Body of pancreas (tissue), 4 donors: ENCODE results near the gene TPD52L3. TPM values are rescaled to one million over a fixed set of nuclear protein-coding genes. Genes with fewer than 3 reads are reported as not detected.

Experiments used
- ATAC-seq: fragments of 150-250 bp; one replicate; pipeline ENCODE4 v1.9.1; 2016
- DNase-seq, 4 donors: peaks; one replicate each; pipeline ENCODE4 v3.0.0-alpha.2; 2019
- H3K27ac ChIP-seq, 4 donors: fragments of 200-600 bp; sonication (generic); 1 replicate in 3 of 4; 2 replicates in 1 of 4; pipeline versions ENCODE4 v1.5.1 to v1.6.1; 2016 to 2019; ENCODE audit warnings: mild to moderate bottlenecking in 1 of 4, mixed read lengths in 1 of 4, moderate library complexity in 1 of 4
- H3K27me3 ChIP-seq, 2 donors: fragments of 200-600 bp; sonication (generic); one replicate each; pipeline ENCODE4 v1.6.0; 2016; ENCODE audit warnings: mild to moderate bottlenecking in 1 of 2
- H3K36me3 ChIP-seq, 2 donors: fragments of 200-600 bp; sonication (generic); replicated peaks in 1 of 2; 2 replicates each; pipeline ENCODE4 v1.5.1; 2016; ENCODE audit warnings: low read depth in 2 of 2; ENCODE audit not compliant: insufficient read depth in 1 of 2
- H3K4me1 ChIP-seq: fragments of 200-600 bp; sonication (generic); one replicate; pipeline ENCODE4 v1.6.0; 2016
- H3K4me3 ChIP-seq, 2 donors: fragments of 200-600 bp; sonication (generic); 1 replicate in 1 of 2; 2 replicates in 1 of 2; pipeline ENCODE4 v1.5.1; 2016 to 2019
- H3K9me3 ChIP-seq, 3 donors: fragments of 200-600 bp; sonication (generic); 1 replicate in 2 of 3; 2 replicates in 1 of 3; pipeline ENCODE4 v1.5.1; 2016
- POLR2A ChIP-seq, 3 donors: fragments of 450-650 bp; IDR thresholded peaks; one replicate each; pipeline ENCODE4 v1.6.1; 2016; ENCODE audit warnings: antibody characterized with exemption in 3 of 3, mild to moderate bottlenecking in 2 of 3
- WGBS, 2 donors: methylation state at CpG; one replicate each; pipeline ENCODE4 v1.1.5; 2017; 5-methylcytosine and 5-hydroxymethylcytosine counted together
- intact Hi-C: fragments of 100-400 bp; cut with DNase I; formaldehyde crosslinking; loops from one replicate; pipeline ENCODE4 v1.15.1; 2023
- total RNA-seq, 2 donors: library from RNA; depleted of rRNA; stranded (reverse); fragments of >200 nt; gene quantifications; one replicate each; pipeline ENCODE4 v1.1.0, GENCODE V29; 2016
- TF ChIP-seq, protein P1 (sequence below), 7 experiments: fragments of 450-650 bp in 4 of 7; fragments of 200-600 bp in 3 of 7; sonication (generic) in 3 of 7; IDR thresholded peaks; one replicate each; pipeline ENCODE4 v1.5.1; 2016 to 2019; ENCODE audit warnings: antibody characterized with exemption in 7 of 7

Gene TPD52L3
- total RNA-seq, 2 donors from 2014 or later: not detected

DNA sequence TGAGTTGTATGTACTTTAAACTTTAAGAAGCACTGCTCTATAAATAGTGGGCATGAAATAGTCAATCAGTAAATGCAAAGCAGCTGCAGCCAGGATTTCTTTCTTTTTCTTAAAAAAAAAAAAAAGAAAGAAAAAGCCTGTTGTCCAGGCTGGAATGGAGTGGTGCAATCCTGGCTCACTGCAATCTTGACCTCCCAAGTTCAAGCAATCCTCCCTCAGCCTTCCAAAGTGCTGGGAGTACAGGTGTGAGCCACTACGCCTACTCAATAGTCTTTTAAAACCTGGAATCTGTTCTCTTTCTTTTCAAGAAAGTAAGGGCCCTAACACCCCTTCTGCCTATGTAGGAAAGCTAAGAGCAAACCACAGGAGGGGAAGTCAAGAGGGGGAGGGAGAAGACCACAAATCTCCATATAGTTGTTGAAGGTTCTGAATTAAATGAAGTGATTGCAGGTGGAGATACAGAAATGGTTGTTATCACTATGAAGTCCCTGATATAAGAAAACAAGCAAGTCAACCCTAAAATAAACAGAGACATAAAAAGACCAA is 20.6 kb upstream of the TPD52L3 start:
- H3K36me3 ChIP-seq: no peaks in the 10 kb centered on the region
- H3K27ac ChIP-seq: no peak overlapping the region
- no peaks in the 10 kb centered on the region for H3K9me3 ChIP-seq
- H3K4me3 ChIP-seq: no peak overlapping the region
- intact Hi-C loops: loop anchor here (10.0 kb wide), 1 partner anchor 423 kb away; no protein-coding TSS in a partner anchor
- DNase-seq (no peak), ATAC-seq (no peak)
- TF ChIP-seq, protein P1, sequence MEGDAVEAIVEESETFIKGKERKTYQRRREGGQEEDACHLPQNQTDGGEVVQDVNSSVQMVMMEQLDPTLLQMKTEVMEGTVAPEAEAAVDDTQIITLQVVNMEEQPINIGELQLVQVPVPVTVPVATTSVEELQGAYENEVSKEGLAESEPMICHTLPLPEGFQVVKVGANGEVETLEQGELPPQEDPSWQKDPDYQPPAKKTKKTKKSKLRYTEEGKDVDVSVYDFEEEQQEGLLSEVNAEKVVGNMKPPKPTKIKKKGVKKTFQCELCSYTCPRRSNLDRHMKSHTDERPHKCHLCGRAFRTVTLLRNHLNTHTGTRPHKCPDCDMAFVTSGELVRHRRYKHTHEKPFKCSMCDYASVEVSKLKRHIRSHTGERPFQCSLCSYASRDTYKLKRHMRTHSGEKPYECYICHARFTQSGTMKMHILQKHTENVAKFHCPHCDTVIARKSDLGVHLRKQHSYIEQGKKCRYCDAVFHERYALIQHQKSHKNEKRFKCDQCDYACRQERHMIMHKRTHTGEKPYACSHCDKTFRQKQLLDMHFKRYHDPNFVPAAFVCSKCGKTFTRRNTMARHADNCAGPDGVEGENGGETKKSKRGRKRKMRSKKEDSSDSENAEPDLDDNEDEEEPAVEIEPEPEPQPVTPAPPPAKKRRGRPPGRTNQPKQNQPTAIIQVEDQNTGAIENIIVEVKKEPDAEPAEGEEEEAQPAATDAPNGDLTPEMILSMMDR (IDR thresholded peaks at IDR 0.05): no peak
- no peak for TF ChIP-seq POLR2A (IDR thresholded peaks at IDR 0.05)
- H3K27me3 ChIP-seq: no peaks in the 10 kb centered on the region
- 64 to 89% methylated on average over 1 of the region's 1 CpG for WGBS, 2 donors
- H3K4me1 ChIP-seq: no peaks in the 10 kb centered on the region

DNA sequence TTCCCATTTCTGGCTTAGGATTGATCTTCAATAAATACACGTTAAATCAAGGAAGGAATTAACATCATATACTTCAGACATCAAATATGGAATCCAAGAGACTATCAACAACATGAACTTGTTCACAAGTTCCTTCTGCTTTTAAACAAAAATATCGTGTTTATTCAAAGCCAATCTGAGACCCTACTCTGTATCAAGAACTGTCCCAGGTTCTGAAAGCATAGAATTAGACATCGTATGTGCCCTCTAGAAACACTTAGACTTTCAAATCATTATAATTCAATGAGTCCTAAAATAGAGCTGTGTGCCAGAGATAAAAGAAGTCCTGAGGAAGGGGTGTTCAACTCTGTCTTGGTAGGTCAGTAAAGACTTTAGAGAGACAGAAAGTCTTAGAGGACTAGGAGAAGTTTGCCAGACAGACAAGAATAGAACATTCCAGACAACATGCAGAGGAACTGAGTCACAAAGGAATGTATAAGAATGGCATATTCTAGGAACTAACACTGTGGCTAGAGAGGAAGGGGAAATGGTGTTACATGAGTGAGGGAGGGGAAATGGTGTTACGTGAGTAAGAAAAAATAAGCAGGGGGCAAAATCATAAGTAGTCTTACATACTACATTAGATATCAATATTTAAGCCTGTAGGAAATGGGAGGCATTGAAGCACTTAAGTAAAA is 2.9 kb downstream of the TPD52L3 start:
- TF ChIP-seq POLR2A (IDR thresholded peaks at IDR 0.05): no peak
- TF ChIP-seq, protein P1 (IDR thresholded peaks at IDR 0.05): no peak
- Histone ChIP-seq H3K9me3 (peaks cover 0 to 6% (median 0%) of the 10 kb centered on the region in 3 donors), H3K27me3 (no peaks in the 10 kb centered on the region), H3K4me3 (no peak overlapping the region), H3K27ac (no peak overlapping the region), H3K4me1 (no peaks in the 10 kb centered on the region), H3K36me3 (no peaks in the 10 kb centered on the region)
- 80 to 85% methylated on average over 4 of the region's 4 CpGs for WGBS, 2 donors
- no peak for DNase-seq
- intact Hi-C loops: no loop called here
- no peak for ATAC-seq

DNA sequence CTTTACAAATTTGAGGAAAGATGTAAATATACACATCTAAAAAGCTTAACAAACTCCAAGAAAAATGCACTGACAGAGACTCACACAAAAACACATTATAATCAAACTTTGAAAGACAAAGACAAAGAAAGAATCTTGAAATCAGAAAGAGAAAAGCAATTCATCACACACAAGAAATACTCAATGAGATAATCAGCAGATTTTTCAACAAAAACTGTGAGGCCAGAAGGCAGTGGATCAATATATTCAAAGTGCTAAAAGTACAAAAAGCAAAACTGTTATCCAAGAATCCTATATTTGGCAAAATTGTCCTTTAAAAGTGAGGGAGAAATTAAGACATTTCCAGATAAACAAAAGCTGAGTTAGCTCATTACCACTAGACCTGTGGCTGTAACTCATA is 6.1 kb downstream of the TPD52L3 start:
- intact Hi-C loops: no loop called here
- Histone ChIP-seq H3K36me3 (no peaks in the 10 kb centered on the region), H3K4me1 (no peaks in the 10 kb centered on the region), H3K27me3 (no peaks in the 10 kb centered on the region), H3K27ac (no peak overlapping the region), H3K4me3 (no peak overlapping the region), H3K9me3 (peaks cover 0 to 10% (median 0%) of the 10 kb centered on the region in 3 donors)
- ATAC-seq (no peak), DNase-seq (no peak)
- TF ChIP-seq POLR2A (IDR thresholded peaks at IDR 0.05): no peak
- TF ChIP-seq, protein P1 (IDR thresholded peaks at IDR 0.05): no peak

DNA sequence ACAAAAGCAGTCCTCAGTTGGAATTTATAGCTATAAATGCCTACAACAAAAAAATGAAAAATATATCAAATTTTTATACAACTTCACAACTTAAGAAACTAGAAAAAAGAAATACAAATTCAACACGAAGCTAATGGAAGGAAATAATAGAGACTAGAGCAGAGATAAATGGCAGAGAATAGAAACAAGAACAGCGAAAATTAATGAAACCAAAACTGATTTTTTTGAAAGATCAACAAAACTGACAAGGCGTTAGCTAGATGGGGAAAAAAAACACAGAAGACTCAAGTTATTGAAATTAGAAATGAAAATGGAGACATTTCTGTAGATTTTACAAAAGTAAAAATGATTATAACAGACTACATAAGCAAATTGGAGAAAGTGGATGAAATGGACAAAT is 20.6 kb downstream of the TPD52L3 start:
- no peak overlapping the region for H3K27ac ChIP-seq
- intact Hi-C loops: no loop called here
- TF ChIP-seq POLR2A (IDR thresholded peaks at IDR 0.05): no peak
- TF ChIP-seq, protein P1 (IDR thresholded peaks at IDR 0.05): no peak
- WGBS, 2 donors: 58 to 63% methylated on average over 3 of the region's 3 CpGs
- H3K27me3 ChIP-seq: no peaks in the 10 kb centered on the region
- ATAC-seq (no peak), DNase-seq (no peak)
- H3K4me3 ChIP-seq: no peak overlapping the region
- H3K4me1 ChIP-seq: no peaks in the 10 kb centered on the region
- no peaks in the 10 kb centered on the region for H3K9me3 ChIP-seq
- H3K36me3 ChIP-seq: no peaks in the 10 kb centered on the region

DNA sequence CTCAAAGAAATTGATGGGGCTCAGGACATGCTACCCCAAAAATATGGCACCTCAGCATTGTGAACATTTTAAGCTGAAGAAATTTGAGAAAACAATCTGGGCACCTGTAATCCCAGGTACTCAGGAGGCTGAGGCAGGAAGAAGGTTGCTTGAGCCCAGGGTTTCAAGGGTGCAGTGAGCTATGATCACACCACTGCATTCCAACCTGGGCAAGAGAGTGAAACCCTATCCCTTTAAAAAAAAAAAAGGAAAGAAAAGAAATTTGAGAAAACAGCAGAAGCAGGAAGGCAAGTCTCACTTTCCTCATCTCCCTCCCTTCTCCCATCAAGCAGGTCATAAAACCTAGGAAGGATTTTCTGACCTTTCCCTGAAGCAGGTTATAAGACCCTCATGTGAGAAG is 23.6 kb downstream of the TPD52L3 start:
- H3K4me3 ChIP-seq: no peak overlapping the region
- H3K36me3 ChIP-seq: no peaks in the 10 kb centered on the region
- H3K9me3 ChIP-seq: no peaks in the 10 kb centered on the region
- no peak overlapping the region for H3K27ac ChIP-seq
- DNase-seq (no peak), ATAC-seq (no peak)
- TF ChIP-seq POLR2A (IDR thresholded peaks at IDR 0.05): no peak
- TF ChIP-seq, protein P1 (IDR thresholded peaks at IDR 0.05): no peak
- no peaks in the 10 kb centered on the region for H3K4me1 ChIP-seq
- intact Hi-C loops: no loop called here
- H3K27me3 ChIP-seq: no peaks in the 10 kb centered on the region
